Dedifferentiated amniotic fluid mesenchymal stem cell (primary cell): ENCODE measurements around the gene ANO10.

Experiments
- DNase-seq: peaks from one replicate; pipeline ENCODE4 v3.0.0-alpha.2; 2016; ENCODE audit errors: extremely low spot score

Gene ANO10

GRCh38 chr3:43417133-43417532 is 204.7 kb downstream of the ANO10 start:
- no peak for DNase-seq

GRCh38 chr3:43415088-43415487 is 206.7 kb downstream of the ANO10 start:
- DNase-seq = no peak

- no peak for DNase-seq
Observed at GRCh38 chr3:43413676-43414368, 208.0 kb downstream of the ANO10 start.

DNA sequence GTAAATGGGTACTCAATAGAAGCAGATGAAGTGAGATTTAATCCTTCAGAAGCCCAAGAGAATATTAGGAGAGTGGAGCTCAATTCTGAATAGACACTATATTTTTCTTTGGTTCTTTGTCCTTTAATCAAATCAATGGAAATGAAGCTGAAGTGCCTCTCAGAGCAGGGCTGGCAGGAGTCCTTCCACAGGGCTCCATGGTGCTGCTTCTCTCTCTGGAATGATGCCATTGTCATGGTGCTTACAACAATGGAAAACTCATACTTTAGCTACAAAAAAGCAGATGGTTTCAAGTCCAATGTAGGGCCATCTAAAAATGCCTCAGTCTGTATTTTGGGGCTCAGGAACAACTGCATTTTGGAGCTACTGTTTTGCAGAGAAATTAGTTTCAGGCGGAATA is 210.4 kb downstream of the ANO10 start:
- DNase-seq = no peak

DNA sequence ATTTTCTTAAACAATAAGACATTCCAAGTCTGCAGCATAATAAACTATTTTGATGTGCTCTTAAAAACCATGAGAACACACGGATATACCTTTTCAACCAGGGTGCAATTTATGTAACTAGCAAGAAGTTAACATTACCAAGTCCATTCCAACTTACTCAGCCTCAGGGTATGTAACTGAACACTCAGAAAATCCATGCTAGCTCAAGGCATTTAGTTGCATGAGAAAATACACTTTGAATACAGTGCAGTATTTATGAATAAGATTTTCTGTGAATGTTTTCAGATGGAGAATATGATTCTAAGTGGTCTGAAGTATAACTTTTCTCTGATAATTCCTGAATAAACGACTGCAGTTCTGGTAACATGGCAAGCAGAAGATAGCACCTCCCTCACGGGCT is 211.2 kb downstream of the ANO10 start:
- DNase-seq = no peak

DNA sequence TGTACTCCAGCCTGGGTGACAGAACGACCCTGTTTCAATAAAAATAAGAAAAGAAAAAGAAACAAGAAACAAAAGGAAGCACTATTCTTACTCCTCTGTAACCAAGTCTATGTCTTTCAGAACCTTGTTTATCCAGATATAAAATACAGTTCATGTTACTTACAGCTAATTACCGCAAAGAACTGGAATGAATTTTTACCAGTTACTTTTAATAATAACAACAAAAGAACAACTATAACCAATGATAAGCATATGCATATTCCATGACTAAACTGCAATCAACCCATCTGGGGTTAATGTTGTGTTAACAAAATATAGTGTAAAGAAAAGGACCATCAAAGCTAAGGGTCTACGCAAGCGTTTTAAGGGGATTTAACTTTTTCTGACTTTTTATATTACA is 212.3 kb downstream of the ANO10 start:
- no peak for DNase-seq

DNA sequence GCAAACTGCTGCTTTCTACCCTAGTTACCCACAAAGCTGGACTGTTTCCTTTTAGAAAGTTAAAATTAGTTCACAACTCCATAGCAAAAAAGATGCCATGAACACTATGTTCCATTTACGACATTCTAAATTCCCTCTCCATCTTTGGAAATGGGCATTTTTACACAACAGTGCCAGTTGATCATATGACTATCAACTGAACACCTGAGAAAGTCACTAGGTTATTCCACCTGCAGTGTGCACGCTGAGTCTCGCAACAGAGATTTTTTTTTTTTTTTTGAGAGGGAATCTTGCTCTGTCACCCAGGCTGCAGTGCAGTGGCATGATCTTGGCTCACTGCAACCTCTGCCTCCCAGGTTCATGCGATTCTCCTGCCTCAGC is 215.2 kb downstream of the ANO10 start:
- DNase-seq = no peak

DNA sequence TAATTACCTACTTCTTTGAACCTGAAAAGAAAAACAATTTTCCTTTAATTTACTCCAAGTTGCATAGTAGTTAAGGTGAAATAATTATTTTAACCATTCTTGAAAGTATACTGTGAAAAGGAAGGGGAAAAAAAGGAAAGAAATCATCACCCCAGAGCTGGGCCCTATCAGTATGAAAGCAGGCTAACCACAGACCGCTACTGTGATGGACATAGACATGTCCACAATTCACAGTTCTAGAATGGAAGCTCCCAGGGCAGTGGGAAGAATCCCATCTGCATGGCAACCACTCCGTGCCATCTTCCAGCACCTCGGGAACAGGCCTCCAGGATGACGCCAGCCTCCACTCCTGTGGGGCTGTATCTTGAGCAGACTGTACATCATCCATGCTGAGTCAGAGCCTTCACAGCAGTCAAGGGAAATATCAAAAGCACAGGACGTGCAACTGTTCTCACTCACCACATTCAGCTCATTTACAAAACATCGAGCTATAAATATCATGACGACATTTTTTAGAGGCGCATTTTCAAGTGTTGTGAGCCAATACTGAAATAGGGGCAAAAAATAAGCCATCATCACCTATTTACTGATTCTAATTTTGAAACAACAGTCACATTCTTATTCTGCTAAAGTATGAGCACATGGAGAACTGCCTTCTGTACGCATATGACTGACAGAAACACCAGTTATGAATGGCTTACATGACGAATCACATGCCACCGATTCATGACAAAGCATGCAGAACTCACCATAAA is 215.7 kb downstream of the ANO10 start:
- no peak for DNase-seq

DNA sequence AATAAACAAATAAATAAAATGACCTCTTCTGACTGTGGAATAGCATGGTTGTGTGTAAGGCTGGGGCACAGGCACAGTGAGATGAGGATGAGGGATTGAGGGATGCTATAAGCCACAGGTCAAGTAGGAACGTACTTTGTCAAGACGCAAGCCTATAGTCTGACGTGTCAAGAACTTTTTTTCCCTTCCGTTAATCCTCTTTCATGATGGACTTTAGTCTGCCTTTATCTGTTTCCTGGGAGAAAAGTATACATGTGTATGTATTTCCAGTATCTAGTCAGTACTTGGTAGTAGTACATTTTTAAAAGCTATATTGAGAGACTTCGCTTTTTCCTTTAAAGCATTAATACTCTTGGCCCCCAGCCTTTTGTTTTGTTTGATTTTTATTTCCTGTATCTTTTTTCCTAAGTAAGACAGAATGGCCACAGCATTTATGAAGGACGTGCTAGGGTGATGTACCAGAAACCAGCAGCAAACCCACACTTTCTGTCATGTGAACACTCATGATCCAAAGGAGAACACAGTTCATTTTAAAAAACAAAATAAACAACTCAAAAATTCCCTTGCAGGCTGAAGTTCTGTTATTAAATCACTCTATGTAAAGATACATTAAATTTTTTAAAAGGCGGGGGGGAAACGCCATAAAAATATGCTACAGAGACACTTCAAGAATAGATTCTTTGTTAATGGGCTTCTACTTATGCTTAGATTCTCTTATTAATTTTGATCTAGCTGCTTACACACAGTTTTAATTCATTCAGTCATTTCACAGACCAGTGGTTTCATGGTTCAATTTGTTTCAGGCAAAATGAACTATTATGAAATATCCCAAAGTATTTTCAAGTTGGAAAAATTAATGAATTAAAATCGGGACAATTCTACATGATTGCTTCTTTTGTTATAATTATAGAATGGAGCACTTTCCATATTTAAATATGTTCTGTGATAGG is 220.8 kb downstream of the ANO10 start:
- DNase-seq = no peak

DNA sequence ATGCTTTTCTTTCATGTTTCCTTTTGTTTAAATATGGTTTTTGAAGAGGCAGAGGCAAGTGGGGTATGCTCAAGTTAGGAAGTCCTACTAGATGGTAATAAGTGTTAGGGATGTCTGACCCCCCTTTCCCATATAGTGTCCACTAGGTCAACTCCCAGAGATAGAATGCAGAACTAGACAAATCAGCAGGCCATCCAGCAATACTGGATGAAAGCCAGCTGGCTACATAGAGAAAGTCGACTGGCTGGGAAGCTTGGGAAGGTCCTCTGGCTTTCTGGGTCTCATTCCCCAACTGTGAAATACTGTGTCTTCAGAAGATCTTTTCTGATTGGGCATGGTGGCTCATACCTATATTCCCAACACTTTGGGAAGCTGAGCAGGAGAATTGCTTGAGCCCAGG is 221.6 kb downstream of the ANO10 start:
- DNase-seq = no peak

- DNase-seq = no peak
Observed at GRCh38 chr3:43399034-43399433, 222.8 kb downstream of the ANO10 start.

GRCh38 chr3:43394041-43394554 is 227.7 kb downstream of the ANO10 start:
- DNase-seq = no peak

DNA sequence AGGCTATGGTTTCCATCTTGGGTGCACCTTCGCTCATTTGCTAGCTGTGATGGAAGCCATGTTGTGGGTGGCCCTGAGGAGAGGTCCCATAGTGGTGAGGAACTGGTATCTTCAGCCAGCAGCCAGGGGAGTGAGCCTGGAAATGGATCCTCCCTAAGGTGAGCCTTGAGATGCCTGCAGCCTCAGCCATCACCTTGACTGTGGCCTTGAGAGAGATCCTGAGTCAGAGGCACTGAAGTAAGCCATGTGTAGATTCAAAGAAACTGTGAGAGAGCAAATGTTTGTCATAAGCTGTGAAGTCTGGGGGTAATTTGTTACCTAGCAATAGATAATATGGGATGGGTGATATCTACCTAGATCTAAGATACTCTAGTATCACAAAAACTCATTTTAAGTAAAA is 230.2 kb downstream of the ANO10 start:
- DNase-seq = no peak

GRCh38 chr3:43390255-43390588 is 231.6 kb downstream of the ANO10 start:
- no peak for DNase-seq

GRCh38 chr3:43389388-43390254 is 232.2 kb downstream of the ANO10 start:
- no peak for DNase-seq

DNA sequence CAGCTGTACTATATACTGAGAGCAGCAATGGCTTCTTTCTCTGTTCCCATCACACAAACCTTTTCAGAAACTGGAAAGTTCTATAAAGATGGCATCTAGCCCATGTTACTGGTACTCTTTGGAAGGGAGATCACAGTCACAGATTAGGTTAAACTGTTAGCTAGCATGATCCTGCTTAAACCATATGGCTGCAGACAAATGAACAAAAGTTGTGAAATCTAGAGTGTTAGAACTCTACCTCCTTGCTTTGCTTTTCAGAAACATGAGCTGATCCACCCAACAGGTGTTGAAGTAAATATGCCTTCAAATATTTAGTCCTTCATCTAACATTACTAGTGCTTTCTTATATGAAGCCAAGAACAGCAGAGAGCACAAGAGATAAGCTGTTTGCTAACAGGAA is 232.9 kb downstream of the ANO10 start:
- no peak for DNase-seq

DNA sequence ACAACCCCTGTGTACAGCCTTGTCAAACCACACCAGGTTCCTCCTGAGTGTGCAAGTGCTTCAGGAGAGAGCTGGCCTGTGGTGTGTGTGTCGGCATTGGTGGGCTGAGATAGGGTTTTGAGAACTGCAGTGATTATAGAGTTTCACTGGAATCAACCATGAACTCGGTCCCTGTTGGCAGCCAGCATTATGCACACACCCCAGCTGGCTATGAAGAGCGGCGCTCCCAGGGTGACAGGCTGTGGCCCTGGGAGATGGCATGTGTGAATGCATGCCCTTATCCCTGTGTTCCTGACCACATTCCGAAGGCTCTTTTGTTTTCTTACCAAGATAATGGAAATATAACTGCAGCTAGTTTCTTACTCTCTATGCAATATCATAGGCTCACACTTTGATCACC is 233.6 kb downstream of the ANO10 start:
- no peak for DNase-seq

- peak; percentile 19 for DNase-seq
Observed at GRCh38 chr3:43379343-43379742, 242.5 kb downstream of the ANO10 start.

DNA sequence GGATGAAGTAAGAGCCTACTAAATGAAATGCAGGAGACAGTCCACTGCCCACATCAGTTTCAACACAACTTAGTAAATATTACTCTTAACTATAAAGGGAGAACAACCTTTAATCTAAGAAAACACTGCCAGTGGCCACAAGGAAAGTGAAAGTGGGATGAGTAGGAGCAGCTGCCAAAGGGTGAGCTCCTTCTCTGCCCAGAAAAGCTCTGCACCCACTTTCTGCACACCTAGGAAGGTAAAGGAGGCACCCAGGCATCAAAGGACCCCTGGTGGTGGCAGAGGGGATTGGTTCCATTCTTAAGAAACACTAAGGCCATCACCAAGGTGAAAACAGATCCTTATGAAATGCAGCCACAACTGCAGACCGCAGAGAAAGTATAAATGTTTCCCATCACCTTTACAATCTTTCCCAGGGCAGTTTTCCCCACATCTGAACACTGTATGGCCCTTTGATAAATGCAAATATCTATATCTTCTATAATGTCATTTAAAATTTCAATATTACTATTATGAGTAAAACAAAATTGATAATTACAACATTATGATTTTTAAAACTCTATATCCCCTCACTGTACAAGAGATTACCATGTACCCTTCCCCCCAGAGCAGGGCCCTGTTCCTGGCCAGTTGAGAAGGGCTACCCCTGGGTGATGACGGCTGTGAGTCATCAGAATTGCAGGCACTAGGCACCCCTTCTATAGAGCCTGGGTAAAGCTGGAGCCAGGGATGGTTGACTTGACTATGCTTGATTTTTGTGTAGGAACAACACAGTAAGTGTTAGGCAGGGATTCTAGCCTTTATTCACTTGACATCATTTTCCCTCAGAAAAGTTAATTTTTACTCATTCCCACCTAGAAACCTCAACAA is 243.5 kb downstream of the ANO10 start:
- no peak for DNase-seq

DNA sequence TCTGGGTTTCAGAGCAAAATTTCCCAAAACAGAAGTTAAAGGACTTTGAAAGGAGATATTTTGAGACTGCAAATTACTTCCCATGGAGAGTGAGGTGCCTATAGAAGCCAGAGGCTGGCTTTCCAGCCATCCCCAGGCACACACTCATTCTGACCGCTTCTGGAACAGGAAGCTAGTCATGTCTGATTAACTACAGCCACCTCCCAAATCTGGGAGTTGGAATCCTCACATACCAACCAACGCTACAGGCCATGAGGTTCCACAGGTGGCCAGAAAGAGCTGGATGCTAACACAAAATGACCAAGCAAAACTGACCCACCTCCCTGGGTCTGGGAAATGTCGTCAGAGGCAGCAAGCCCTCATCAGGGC is 248.3 kb downstream of the ANO10 start:
- no peak for DNase-seq
